ENCODE measurements around the gene METTL8. TPM values are rescaled to one million over a fixed set of nuclear protein-coding genes. Genes with fewer than 3 reads are reported as not detected.

Gene METTL8
- polyA plus RNA-seq (2012; ENCODE audit: low read depth, missing spikeins) = 35.0 TPM

GRCh38 chr2:171433763-171434012 is at the start of gene METTL8:
TSS of gene METTL8 (minus strand) at chr2:171433990. CDS start at chr2:171392185, 41,805 bp downstream.
- FAIRE-seq (no peak), DNase-seq (ENCODE audit: insufficient read length, low spot score) (no peak)
- TF ChIP-seq PAX5 (IDR thresholded peaks at IDR 0.05; ENCODE audit: insufficient read depth, low read length, severe bottlenecking) (no peak), POLR2AphosphoS5 (IDR thresholded peaks at IDR 0.05; ENCODE audit: low read depth, low read length) (peak; percentile 85), POLR2A (IDR thresholded peaks at IDR 0.05; ENCODE audit: low read depth, low read length) (peak; percentile 80), POU2F2 (IDR thresholded peaks at IDR 0.05; ENCODE audit: low read depth, low read length) (0 out of 2 replicates have a peak, but pooled peaks have one; percentile 59), SPI1 (IDR thresholded peaks at IDR 0.05; ENCODE audit: low read depth, low read length) (no peak), TAF1 (IDR thresholded peaks at IDR 0.05; ENCODE audit: low read depth, low read length) (peak; percentile 73)

- TF ChIP-seq PAX5 (IDR thresholded peaks at IDR 0.05; ENCODE audit: insufficient read depth, low read length, severe bottlenecking) (no peak), POU2F2 (IDR thresholded peaks at IDR 0.05; ENCODE audit: low read depth, low read length) (no peak), TAF1 (IDR thresholded peaks at IDR 0.05; ENCODE audit: low read depth, low read length) (no peak), POLR2A (IDR thresholded peaks at IDR 0.05; ENCODE audit: low read depth, low read length) (no peak), SPI1 (IDR thresholded peaks at IDR 0.05; ENCODE audit: low read depth, low read length) (no peak), POLR2AphosphoS5 (IDR thresholded peaks at IDR 0.05; ENCODE audit: low read depth, low read length) (no peak)
- no peak for DNase-seq (ENCODE audit: insufficient read length, low spot score)
- FAIRE-seq = no peak
These were observed 49.1 kb upstream of the METTL8 start for GRCh38 chr2:171482877-171483276.

GRCh38 chr2:171482308-171482707 is 48.5 kb upstream of the METTL8 start:
- peak; percentile 54 for FAIRE-seq
- TF ChIP-seq TAF1 (IDR thresholded peaks at IDR 0.05; ENCODE audit: low read depth, low read length) = no peak
- TF ChIP-seq POLR2AphosphoS5 (IDR thresholded peaks at IDR 0.05; ENCODE audit: low read depth, low read length) = no peak
- TF ChIP-seq PAX5 (IDR thresholded peaks at IDR 0.05; ENCODE audit: insufficient read depth, low read length, severe bottlenecking) = no peak
- TF ChIP-seq POLR2A (IDR thresholded peaks at IDR 0.05; ENCODE audit: low read depth, low read length) = no peak
- TF ChIP-seq POU2F2 (IDR thresholded peaks at IDR 0.05; ENCODE audit: low read depth, low read length) = no peak
- no peak for TF ChIP-seq SPI1 (IDR thresholded peaks at IDR 0.05; ENCODE audit: low read depth, low read length)
- no peak for DNase-seq (ENCODE audit: insufficient read length, low spot score)

GRCh38 chr2:171480908-171481307 is 47.1 kb upstream of the METTL8 start:
- no peak for TF ChIP-seq PAX5 (IDR thresholded peaks at IDR 0.05; ENCODE audit: insufficient read depth, low read length, severe bottlenecking)
- no peak for TF ChIP-seq POLR2A (IDR thresholded peaks at IDR 0.05; ENCODE audit: low read depth, low read length)
- DNase-seq (ENCODE audit: insufficient read length, low spot score) (no peak), FAIRE-seq (peak; percentile 66)

GRCh38 chr2:171479154-171479814 is 45.5 kb upstream of the METTL8 start:
- peak; percentile 26 for FAIRE-seq
- TF ChIP-seq POU2F2 (IDR thresholded peaks at IDR 0.05; ENCODE audit: low read depth, low read length) = no peak
- no peak for TF ChIP-seq TAF1 (IDR thresholded peaks at IDR 0.05; ENCODE audit: low read depth, low read length)
- no peak for TF ChIP-seq POLR2AphosphoS5 (IDR thresholded peaks at IDR 0.05; ENCODE audit: low read depth, low read length)
- TF ChIP-seq PAX5 (IDR thresholded peaks at IDR 0.05; ENCODE audit: insufficient read depth, low read length, severe bottlenecking) = no peak
- TF ChIP-seq POLR2A (IDR thresholded peaks at IDR 0.05; ENCODE audit: low read depth, low read length) = no peak
- TF ChIP-seq SPI1 (IDR thresholded peaks at IDR 0.05; ENCODE audit: low read depth, low read length) = no peak
- DNase-seq (ENCODE audit: insufficient read length, low spot score) = no peak

GRCh38 chr2:171478345-171478744 is 44.6 kb upstream of the METTL8 start:
- DNase-seq (ENCODE audit: insufficient read length, low spot score) (no peak), FAIRE-seq (no peak)
- TF ChIP-seq SPI1 (IDR thresholded peaks at IDR 0.05; ENCODE audit: low read depth, low read length) (no peak), POLR2AphosphoS5 (IDR thresholded peaks at IDR 0.05; ENCODE audit: low read depth, low read length) (no peak), PAX5 (IDR thresholded peaks at IDR 0.05; ENCODE audit: insufficient read depth, low read length, severe bottlenecking) (no peak), POU2F2 (IDR thresholded peaks at IDR 0.05; ENCODE audit: low read depth, low read length) (no peak)

GRCh38 chr2:171475979-171476378 is 42.2 kb upstream of the METTL8 start:
- FAIRE-seq (no peak), DNase-seq (ENCODE audit: insufficient read length, low spot score) (no peak)
- TF ChIP-seq TAF1 (IDR thresholded peaks at IDR 0.05; ENCODE audit: low read depth, low read length) = no peak
- TF ChIP-seq PAX5 (IDR thresholded peaks at IDR 0.05; ENCODE audit: insufficient read depth, low read length, severe bottlenecking) = peak; percentile 24

GRCh38 chr2:171470129-171470528 is 36.3 kb upstream of the METTL8 start:
- DNase-seq (ENCODE audit: insufficient read length, low spot score) (no peak), FAIRE-seq (no peak)
- TF ChIP-seq PAX5 (IDR thresholded peaks at IDR 0.05; ENCODE audit: insufficient read depth, low read length, severe bottlenecking) = no peak
- no peak for TF ChIP-seq SPI1 (IDR thresholded peaks at IDR 0.05; ENCODE audit: low read depth, low read length)
- no peak for TF ChIP-seq POU2F2 (IDR thresholded peaks at IDR 0.05; ENCODE audit: low read depth, low read length)
- no peak for TF ChIP-seq TAF1 (IDR thresholded peaks at IDR 0.05; ENCODE audit: low read depth, low read length)
- no peak for TF ChIP-seq POLR2AphosphoS5 (IDR thresholded peaks at IDR 0.05; ENCODE audit: low read depth, low read length)
- TF ChIP-seq POLR2A (IDR thresholded peaks at IDR 0.05; ENCODE audit: low read depth, low read length) = no peak

GRCh38 chr2:171469176-171469575 is 35.4 kb upstream of the METTL8 start:
- no peak for DNase-seq (ENCODE audit: insufficient read length, low spot score)
- TF ChIP-seq POU2F2 (IDR thresholded peaks at IDR 0.05; ENCODE audit: low read depth, low read length) = no peak
- TF ChIP-seq SPI1 (IDR thresholded peaks at IDR 0.05; ENCODE audit: low read depth, low read length) = no peak
- TF ChIP-seq TAF1 (IDR thresholded peaks at IDR 0.05; ENCODE audit: low read depth, low read length) = no peak
- FAIRE-seq = no peak

GRCh38 chr2:171460537-171460936 is 26.7 kb upstream of the METTL8 start:
- TF ChIP-seq PAX5 (IDR thresholded peaks at IDR 0.05; ENCODE audit: insufficient read depth, low read length, severe bottlenecking) = no peak
- no peak for TF ChIP-seq POLR2AphosphoS5 (IDR thresholded peaks at IDR 0.05; ENCODE audit: low read depth, low read length)
- TF ChIP-seq SPI1 (IDR thresholded peaks at IDR 0.05; ENCODE audit: low read depth, low read length) = no peak
- TF ChIP-seq POU2F2 (IDR thresholded peaks at IDR 0.05; ENCODE audit: low read depth, low read length) = no peak
- TF ChIP-seq TAF1 (IDR thresholded peaks at IDR 0.05; ENCODE audit: low read depth, low read length) = no peak
- TF ChIP-seq POLR2A (IDR thresholded peaks at IDR 0.05; ENCODE audit: low read depth, low read length) = no peak
- FAIRE-seq (no peak), DNase-seq (ENCODE audit: insufficient read length, low spot score) (no peak)

Measured in GM12891 (cell line).